HG03139 (cell line): ENCODE results near the gene DNAJA4.

Source experiments
- ATAC-seq: cut with Tn5 transposase; IDR thresholded peaks from one replicate; pipeline ENCODE4 v1.9.1; 2021; ENCODE audit not compliant: unreplicated experiment

DNAJA4 gene

GRCh38 chr15:78264304-78265136 lies at the start of gene DNAJA4:
TSS of gene DNAJA4 (plus strand) at chr15:78264562. CDS start at chr15:78264764, 202 bp downstream.
- ATAC-seq, result no peak

GRCh38 chr15:78216276-78217104 lies 47.9 kb upstream of the DNAJA4 start:
- no peak for ATAC-seq

DNA sequence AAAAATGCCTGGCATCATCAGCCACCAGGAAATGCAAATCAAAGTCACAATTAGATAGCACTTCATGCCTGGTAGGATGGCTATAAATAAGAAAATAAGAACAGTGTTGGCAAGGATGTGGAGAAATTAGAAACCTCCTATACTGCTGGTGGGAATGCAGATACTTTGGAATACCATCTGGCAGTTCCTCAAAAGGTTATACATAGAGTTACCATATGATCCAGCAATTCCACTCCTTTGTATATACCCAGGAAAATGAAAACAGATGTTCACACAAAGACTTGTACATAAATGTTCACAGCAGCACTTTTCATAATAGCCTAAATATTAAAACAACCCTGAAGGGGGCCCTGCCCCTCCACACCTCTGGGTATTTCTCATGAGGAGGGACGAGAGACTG lies 43.6 kb upstream of the DNAJA4 start:
- ATAC-seq, result no peak

DNA sequence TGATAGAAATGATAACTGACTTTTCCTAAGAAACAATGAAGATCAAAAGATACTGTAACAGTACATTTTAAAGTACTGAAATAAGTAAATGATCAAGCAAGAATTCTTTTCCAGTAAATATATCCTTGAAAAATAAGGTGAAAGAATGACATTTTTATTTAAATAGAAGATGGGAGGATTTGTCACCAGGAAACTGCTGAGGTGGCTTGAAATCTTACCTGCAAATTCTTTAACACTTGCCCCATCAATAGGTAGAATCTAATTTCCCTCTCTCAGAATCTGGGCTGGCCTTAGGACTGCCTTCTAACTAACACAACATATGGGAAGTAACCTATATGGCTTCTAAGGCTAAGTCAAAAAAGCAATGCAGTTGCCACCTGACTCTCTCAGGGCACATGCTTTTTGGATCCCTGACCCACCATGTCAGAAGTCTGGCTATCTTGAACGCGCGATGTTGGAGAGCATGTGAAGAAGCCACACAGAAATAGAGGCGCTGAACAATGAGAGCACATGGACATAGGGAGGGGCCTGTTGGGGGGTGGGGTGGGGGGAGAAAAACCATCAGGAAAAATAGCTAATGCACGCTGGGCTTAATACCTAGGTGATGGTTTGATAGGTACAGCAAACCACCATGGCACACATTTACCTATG lies 41.5 kb upstream of the DNAJA4 start:
- no peak for ATAC-seq

DNA sequence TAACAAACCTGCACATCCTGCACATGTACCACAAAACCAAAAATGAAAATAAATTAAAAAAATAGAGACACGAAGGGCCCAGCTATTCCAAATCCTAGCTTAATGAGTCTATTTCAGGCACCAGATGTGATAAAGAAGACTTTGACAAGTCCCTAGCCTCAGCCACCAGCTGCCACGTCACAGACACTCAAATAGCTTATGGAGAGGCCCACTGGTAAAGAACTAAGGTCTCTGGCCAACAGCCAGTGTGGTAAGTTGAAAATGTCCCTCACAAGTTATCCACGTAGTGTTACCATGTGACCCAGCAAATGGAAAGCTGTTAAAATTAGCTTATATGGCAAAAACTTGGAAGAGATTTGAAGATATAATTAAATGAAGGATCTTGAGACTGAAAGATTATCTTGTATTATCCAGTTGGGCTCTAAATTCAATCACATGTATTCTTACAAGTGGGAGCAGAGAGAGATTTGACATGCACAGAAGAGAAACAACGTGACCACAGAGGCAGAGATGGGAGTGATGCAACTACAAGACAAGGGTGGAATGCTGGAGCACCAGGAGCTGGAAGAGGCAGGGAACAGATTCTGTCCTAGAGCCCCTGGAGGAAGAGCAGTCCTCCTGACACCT lies 40.9 kb upstream of the DNAJA4 start:
- ATAC-seq, result no peak

DNA sequence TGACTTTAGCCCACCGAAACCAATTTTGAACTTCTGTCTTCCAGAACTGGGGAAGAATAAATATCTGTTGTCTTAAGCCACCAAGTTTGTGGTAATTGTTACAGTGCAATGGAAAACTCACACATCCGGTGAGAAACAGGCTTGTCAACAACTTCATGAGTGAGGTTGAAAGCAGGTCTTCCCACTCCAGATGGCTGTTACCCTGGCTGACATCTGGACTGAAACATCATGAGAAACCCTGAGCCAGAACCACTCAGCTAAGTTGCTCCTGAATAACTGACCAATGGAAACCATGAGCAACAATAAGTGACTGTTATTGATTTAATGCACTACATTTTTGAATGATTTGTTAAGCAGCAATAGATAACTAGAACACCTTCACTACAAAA lies 40.3 kb upstream of the DNAJA4 start:
- ATAC-seq, result no peak

DNA sequence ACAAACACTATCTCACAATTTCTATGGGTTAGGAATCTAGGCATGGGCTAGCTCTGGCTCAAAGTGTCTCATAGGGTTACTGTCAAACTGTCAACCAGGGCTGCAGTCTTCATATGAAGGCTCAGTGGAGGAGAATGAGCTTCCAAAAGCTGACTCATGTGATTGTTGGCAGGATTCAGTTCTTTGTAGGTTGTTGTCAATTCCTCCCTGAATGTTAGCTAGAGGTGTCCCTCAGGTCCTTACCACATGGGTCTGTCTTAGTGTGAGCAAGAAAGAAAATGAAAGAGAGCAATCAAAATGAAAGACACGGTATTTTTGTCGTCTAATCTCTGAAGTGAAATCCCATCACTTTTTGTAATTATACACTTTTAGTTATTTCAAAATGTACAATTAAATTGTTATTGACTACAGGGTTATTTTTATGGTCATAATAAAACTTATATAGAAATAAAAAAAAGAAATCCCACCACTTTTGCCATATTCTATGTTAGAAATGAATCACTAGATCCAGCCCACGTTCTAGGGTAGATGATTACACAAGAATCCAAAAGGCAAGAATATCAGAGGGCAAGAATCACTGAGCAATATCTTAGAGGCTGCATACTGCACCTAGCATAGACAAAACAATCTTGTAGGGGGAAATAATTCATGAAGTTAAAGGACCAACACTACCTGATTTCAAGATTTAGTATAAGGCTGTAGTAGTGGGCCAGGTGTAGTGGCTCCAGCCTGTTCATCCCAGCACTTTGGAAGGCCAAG lies 38.4 kb upstream of the DNAJA4 start:
- ATAC-seq, result no peak

DNA sequence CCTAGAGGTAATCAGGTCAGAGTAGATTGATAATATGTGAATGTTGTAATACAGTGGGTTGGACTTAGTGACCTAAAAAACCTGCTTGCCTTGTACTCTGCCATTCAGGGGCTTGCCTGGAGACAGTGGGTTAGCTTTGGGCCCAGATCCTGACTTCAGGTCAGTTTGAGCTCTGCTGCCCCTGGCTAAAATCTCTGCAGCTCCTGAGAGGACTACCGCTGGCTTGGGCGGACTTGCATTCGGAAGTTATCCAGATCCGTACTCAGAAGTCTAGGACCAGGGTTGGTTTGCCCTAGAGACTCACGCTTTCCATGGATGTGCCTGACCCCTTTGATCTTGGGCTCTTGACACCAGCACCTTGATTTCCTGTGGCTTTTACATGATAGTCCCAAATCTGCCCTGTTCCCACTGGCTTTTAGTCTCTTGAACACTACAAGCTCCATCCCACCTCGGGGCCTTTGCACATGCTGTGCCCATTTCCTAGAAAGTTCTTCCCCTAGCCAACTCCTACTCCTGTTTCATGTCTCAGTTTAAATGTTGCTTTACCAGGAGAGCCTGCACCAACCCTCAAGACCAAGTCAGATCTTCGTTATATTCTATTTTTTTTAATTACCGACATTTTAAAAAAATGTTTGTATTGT lies 35.9 kb upstream of the DNAJA4 start:
- ATAC-seq, result no peak

- no peak for ATAC-seq
These were observed 34.6 kb upstream of the DNAJA4 start for GRCh38 chr15:78229431-78230406.

- ATAC-seq, result no peak
These were observed 31.4 kb upstream of the DNAJA4 start for GRCh38 chr15:78232951-78233350.

DNA sequence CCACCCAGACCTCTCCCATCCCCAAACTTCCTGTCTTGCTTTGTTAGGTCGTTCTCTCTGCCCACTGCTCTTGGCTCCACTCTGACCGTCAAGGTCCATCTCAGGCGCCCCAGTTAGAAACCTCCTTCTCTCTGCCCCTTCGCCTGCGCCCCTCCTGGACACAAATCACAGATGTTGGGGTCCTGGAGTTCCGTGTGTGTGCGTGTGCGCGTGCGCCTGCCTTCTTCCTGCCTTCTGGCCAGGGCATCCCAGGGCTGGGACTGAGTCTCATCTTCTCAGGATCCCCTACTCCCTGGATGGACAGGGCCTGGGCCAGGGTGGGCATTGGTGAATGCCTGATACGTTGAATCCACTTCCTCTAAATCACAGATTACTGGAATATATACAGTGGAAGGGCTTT lies 30.9 kb upstream of the DNAJA4 start:
- no peak for ATAC-seq

GRCh38 chr15:78234515-78235040 lies 29.8 kb upstream of the DNAJA4 start, which contains the start of gene ACSBG1:
TSS of gene ACSBG1 (minus strand) at chr15:78234565. CDS start at chr15:78234501, 64 bp downstream.
- no peak for ATAC-seq

GRCh38 chr15:78236491-78236890 lies 27.9 kb upstream of the DNAJA4 start:
- ATAC-seq, result no peak

DNA sequence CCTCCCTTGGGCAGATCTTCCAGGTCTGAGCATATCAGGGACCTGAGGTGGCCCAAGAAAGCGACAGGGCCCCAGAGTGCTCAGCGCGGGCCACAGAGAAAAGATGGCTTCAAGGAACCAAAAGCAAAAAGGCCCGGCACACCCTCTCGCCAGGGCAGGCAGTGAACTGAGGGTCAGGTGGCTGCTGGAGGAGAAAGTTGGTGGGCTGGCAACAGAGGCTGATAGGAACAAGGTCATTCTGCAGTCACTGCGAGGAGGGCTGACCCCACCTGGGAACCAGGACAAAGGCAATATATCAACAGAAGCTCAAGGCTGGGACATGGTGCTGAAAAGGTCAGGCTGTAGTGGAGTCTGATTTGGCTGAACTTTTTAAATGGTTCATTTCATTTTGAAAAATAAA lies 27.2 kb upstream of the DNAJA4 start:
- ATAC-seq, result no peak

DNA sequence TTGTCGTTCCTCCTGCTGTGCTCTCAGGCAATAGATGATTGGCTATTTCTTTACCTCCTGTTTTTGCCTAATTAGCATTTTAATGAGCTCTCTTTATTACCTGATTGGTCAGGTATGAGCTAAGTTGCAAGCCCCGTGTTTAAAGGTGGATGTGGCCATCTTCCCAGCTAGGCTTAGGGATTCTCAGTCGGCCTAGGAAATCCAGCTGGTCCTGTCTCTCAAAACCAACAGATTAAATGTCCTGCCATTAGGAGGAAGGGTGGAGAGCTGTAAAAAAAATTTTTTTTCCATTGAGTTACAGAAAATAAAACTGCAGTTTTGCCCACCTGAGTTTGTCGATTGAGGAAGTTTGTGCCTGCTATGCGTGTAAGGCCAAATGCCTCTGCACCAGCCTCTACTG lies 24.6 kb upstream of the DNAJA4 start:
- ATAC-seq, result no peak

DNA sequence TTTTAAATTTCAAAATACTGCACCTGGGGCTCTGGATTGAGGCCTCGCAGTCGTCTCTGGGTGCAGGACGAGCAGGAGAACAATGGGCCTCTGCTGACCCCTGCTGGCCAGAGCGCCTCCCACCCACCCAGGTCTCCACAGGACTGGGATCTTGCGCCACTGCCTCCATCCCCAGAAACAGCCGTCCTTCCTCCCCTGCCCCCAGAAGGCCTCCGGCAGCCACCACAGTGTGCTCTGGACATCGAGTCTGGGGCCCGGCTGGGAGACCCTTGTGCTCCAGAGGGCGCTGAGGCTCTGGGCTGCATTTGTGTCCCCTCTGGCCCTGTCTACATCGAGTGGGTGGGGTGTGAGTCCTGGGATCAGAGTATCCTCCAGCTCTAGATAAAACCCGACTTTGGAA lies 23.3 kb upstream of the DNAJA4 start:
- ATAC-seq, result no peak

- ATAC-seq, result no peak
These were observed 22.2 kb upstream of the DNAJA4 start for GRCh38 chr15:78242128-78242527.

DNA sequence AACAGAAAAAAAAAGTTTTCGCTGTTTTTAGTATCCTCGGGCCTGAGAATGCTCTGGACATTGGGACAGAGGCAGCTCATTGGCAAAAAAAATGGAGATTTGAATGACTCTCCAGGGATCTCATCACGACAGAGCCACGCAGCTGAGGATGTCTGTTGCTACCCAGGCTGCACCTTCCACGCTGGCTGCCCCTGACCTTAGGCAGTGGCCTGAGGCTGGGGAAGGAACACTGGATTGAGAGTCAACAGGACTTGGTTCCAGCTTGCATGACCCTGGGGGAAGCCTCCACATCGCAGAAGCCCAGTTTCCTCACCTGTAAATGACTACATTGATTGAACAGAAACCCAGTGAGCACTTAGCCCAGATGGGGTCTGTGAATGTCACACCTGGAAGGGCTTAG lies 21.3 kb upstream of the DNAJA4 start:
- no peak for ATAC-seq
